HepG2 (cell line): ENCODE data around the gene PPAN. TPM values are rescaled to one million over a fixed set of nuclear protein-coding genes. Genes with fewer than 3 reads are reported as not detected.

Experiments
- FOXA3 ChIP-seq: IDR thresholded peaks from 2 replicates; pipeline ENCODE4 v1.6.1; 2016; ENCODE audit warnings: missing genetic modification reagents, missing compliant biosample characterization
- JUN ChIP-seq: sonication (generic); formaldehyde crosslinking; IDR thresholded peaks from 2 replicates; pipeline ENCODE4 v1.4.0; 2020; ENCODE audit warnings: mild to moderate bottlenecking, missing genetic modification reagents
- KDM4B ChIP-seq: sonication (generic); formaldehyde crosslinking; IDR thresholded peaks from 2 replicates; pipeline ENCODE4 v1.4.0; 2020; ENCODE audit warnings: missing genetic modification reagents
- MAFF ChIP-seq: IDR thresholded peaks from 2 replicates; pipeline ENCODE4 v1.6.1; 2011; ENCODE audit warnings: low read depth, low read length, improper control_type of control experiment
- MYC ChIP-seq: sonication (generic); formaldehyde crosslinking; IDR thresholded peaks from 2 replicates; pipeline ENCODE4 v1.9.0; 2021; ENCODE audit warnings: missing genetic modification reagents, borderline replicate concordance
- NFE2 ChIP-seq: sonication (generic); formaldehyde crosslinking; IDR thresholded peaks from 2 replicates; pipeline ENCODE4 v1.4.0; 2020; ENCODE audit warnings: missing genetic modification reagents
- NR0B2 ChIP-seq: sonication (generic); formaldehyde crosslinking; IDR thresholded peaks from 2 replicates; pipeline ENCODE4 v1.4.0; 2020; ENCODE audit warnings: mild to moderate bottlenecking, missing genetic modification reagents
- SNAPC2 ChIP-seq: sonication (generic); formaldehyde crosslinking; IDR thresholded peaks from 2 replicates; pipeline ENCODE4 v1.8.1; 2022; ENCODE audit warnings: mild to moderate bottlenecking, missing genetic modification reagents
- TBX2 ChIP-seq: sonication (generic); formaldehyde crosslinking; IDR thresholded peaks from 2 replicates; pipeline ENCODE4 v1.5.0; 2020; ENCODE audit warnings: missing genetic modification reagents, mild to moderate bottlenecking, borderline replicate concordance
- TCF7 ChIP-seq: sonication (generic); IDR thresholded peaks from 2 replicates; pipeline ENCODE4 v1.6.1; 2016; ENCODE audit warnings: antibody characterized with exemption, low read depth
- TGIF2 ChIP-seq: IDR thresholded peaks from 2 replicates; pipeline ENCODE4 v1.6.1; 2016; ENCODE audit warnings: control low read depth, missing compliant biosample characterization
- USF2 ChIP-seq, 2 experiments: sonication (generic) in 1 of 2; formaldehyde crosslinking in 1 of 2; IDR thresholded peaks; 2 replicates each; pipeline versions ENCODE4 v1.5.1 to v1.6.1; 2011 to 2020; ENCODE audit warnings: borderline replicate concordance in 1 of 2, low read depth in 1 of 2, low read length in 1 of 2, mild to moderate bottlenecking in 1 of 2, missing genetic modification reagents in 1 of 2, moderate library complexity in 1 of 2
- ZFP36 ChIP-seq: fragments of 150-350 bp; IDR thresholded peaks from 2 replicates; pipeline ENCODE4 v1.6.1; 2018; ENCODE audit warnings: borderline replicate concordance, low read length, low read depth; ENCODE audit not compliant: partially characterized antibody
- ZNF121 ChIP-seq: sonication (generic); formaldehyde crosslinking; IDR thresholded peaks from 2 replicates; pipeline ENCODE4 v1.5.0; 2020; ENCODE audit warnings: mild to moderate bottlenecking, missing genetic modification reagents
- ZNF33B ChIP-seq: sonication (generic); formaldehyde crosslinking; IDR thresholded peaks from 2 replicates; pipeline ENCODE4 v1.5.1; 2020; ENCODE audit warnings: mild to moderate bottlenecking, missing genetic modification reagents
- ZNF550 ChIP-seq: sonication (generic); formaldehyde crosslinking; IDR thresholded peaks from 2 replicates; pipeline ENCODE4 v1.4.0; 2020; ENCODE audit warnings: mild to moderate bottlenecking, missing genetic modification reagents, borderline replicate concordance
- ZNF674 ChIP-seq: sonication (generic); formaldehyde crosslinking; IDR thresholded peaks from 2 replicates; pipeline ENCODE4 v1.5.0; 2020; ENCODE audit warnings: low read depth, mild to moderate bottlenecking, missing genetic modification reagents
- ZZZ3 ChIP-seq: sonication (generic); formaldehyde crosslinking; IDR thresholded peaks from 2 replicates; pipeline ENCODE4 v1.4.0; 2020; ENCODE audit warnings: missing genetic modification reagents, mild to moderate bottlenecking, borderline replicate concordance
- polyA plus RNA-seq, 8 experiments: library from polyadenylated mRNA; depleted of rRNA in 3 of 8; stranded (reverse) in 7 of 8; unstranded in 1 of 8; fragments of >200 nt; fragmentation: Illumina TruSeq in 4 of 8; extraction: Trizol in 4 of 8; gene quantifications; 2 replicates each; pipeline versions ENCODE4 v1.2.1 to v1.2.3, GENCODE V29; 2011 to 2016; ENCODE audit warnings: low read depth in 4 of 8, missing spikeins in 1 of 8, mixed read lengths in 1 of 8; ENCODE audit not compliant: insufficient read depth in 1 of 8
- total RNA-seq, 5 experiments: library from RNA; depleted of rRNA; stranded (reverse); fragments of >200 nt; fragmentation: Illumina TruSeq; extraction: Trizol; gene quantifications; 2 replicates each; pipeline ENCODE4 v1.2.3, GENCODE V29; 2016; ENCODE audit warnings: low read depth in 1 of 5
- TF ChIP-seq, protein P1 (sequence below): IDR thresholded peaks from 2 replicates; pipeline ENCODE4 v1.6.1; 2016; ENCODE audit warnings: missing compliant biosample characterization, missing genetic modification reagents, borderline replicate concordance
- TF ChIP-seq, protein P2 (sequence below): sonication (generic); formaldehyde crosslinking; conservative IDR thresholded peaks from 2 replicates; pipeline ENCODE4 v1.4.0; 2020; ENCODE audit warnings: missing genetic modification reagents
- TF ChIP-seq, protein P3 (sequence below): sonication (generic); formaldehyde crosslinking; IDR thresholded peaks from 2 replicates; pipeline ENCODE4 v1.9.0; 2021; ENCODE audit warnings: missing genetic modification reagents, mild to moderate bottlenecking, borderline replicate concordance

Gene PPAN
- total and polyA plus RNA-seq, 2 of the 13 experiments (the other 11 are each of a cell fraction or from before 2014, with no cell fraction given) = 36.2 to 41.9 TPM

DNA sequence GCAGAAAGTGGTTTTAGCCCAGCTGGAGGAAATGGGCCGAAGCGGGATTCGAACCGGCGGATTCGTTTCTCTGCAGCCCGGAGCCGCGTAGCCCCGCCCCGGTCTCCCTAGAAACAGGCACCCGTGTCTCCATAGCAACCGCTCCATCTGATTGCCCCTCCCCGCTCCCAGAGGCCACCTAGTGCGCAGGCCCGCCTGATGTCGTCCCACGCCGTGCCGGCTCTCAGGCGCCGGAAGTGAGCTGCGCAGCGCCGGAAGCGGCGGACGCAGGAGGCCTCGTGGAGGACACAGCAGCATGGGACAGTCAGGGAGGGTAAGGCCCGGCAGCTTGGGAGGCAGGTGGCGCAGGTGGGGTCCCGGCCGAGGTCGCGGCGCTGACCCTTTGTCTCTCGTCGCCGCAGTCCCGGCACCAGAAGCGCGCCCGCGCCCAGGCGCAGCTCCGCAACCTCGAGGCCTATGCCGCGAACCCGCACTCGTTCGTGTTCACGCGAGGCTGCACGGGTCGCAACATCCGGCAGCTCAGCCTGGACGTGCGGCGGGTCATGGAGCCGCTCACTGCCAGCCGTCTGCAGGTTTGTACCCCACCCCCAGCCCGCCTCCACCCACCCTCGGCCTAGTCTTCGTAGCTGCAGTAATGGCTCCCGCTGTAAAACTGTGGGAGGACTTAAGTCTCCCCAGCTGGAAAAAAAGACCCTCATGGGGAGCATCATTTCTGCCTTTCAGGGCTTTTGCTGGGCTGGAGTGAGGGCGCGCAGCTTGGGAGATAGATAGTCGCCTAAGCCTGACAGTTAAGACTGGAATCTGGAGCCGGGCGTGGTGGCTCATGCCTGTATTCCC lies at the start of gene PPAN (continued):
- TF ChIP-seq KDM4B (CRISPR knock-in tag) (no peak; the same call in 1 of the 2 replicates), TCF7 (no peak), MYC (CRISPR knock-in tag) (peak; percentile 100), ZNF674 (CRISPR knock-in tag) (no peak), FOXA3 (peak; percentile 40; the same call in 1 of the 2 replicates), SNAPC2 (CRISPR knock-in tag) (no peak), USF2 (IDR thresholded peaks at IDR 0.05; ENCODE audit: low read depth, low read length) (no peak), USF2 (CRISPR knock-in tag; IDR thresholded peaks at IDR 0.05; ENCODE audit: borderline replicate concordance) (no peak), ZNF550 (CRISPR knock-in tag) (no peak), ZFP36 (no peak), ZNF33B (no peak), ZZZ3 (CRISPR knock-in tag) (peak; percentile 96), ZNF121 (CRISPR knock-in tag) (peak; percentile 51; the same call in 1 of the 2 replicates), NR0B2 (CRISPR knock-in tag) (peak; percentile 96; the same call in 1 of the 2 replicates), NFE2 (no peak), TBX2 (CRISPR knock-in tag) (peak; percentile 89), TGIF2 (CRISPR knock-in tag) (peak; percentile 50; the same call in 1 of the 2 replicates), MAFF (no peak), JUN (no peak; the same call in 1 of the 2 replicates)
- TF ChIP-seq, protein P1, sequence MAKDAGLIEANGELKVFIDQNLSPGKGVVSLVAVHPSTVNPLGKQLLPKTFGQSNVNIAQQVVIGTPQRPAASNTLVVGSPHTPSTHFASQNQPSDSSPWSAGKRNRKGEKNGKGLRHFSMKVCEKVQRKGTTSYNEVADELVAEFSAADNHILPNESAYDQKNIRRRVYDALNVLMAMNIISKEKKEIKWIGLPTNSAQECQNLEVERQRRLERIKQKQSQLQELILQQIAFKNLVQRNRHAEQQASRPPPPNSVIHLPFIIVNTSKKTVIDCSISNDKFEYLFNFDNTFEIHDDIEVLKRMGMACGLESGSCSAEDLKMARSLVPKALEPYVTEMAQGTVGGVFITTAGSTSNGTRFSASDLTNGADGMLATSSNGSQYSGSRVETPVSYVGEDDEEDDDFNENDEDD (CRISPR knock-in tag) = peak; percentile 76; the same call in 1 of the 2 replicates
- TF ChIP-seq, protein P2, sequence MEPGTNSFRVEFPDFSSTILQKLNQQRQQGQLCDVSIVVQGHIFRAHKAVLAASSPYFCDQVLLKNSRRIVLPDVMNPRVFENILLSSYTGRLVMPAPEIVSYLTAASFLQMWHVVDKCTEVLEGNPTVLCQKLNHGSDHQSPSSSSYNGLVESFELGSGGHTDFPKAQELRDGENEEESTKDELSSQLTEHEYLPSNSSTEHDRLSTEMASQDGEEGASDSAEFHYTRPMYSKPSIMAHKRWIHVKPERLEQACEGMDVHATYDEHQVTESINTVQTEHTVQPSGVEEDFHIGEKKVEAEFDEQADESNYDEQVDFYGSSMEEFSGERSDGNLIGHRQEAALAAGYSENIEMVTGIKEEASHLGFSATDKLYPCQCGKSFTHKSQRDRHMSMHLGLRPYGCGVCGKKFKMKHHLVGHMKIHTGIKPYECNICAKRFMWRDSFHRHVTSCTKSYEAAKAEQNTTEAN (CRISPR knock-in tag) = peak; percentile 63
- TF ChIP-seq, protein P3, sequence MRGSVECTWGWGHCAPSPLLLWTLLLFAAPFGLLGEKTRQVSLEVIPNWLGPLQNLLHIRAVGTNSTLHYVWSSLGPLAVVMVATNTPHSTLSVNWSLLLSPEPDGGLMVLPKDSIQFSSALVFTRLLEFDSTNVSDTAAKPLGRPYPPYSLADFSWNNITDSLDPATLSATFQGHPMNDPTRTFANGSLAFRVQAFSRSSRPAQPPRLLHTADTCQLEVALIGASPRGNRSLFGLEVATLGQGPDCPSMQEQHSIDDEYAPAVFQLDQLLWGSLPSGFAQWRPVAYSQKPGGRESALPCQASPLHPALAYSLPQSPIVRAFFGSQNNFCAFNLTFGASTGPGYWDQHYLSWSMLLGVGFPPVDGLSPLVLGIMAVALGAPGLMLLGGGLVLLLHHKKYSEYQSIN (CRISPR knock-in tag) = no peak
